Ectodermal cell (in vitro differentiated cells): Measurements from ENCODE around the gene EEF1A2.

Source experiments
- H3K27ac ChIP-seq: 2 replicates; pipeline ENCODE4 v1.7.0; 2013; ENCODE audit warnings: mild to moderate bottlenecking, low read depth, low read length; ENCODE audit not compliant: insufficient read depth, poor library complexity, severe bottlenecking
- H3K27me3 ChIP-seq: 2 replicates; pipeline ENCODE4 v1.7.0; 2013; ENCODE audit warnings: mild to moderate bottlenecking, low read length; ENCODE audit not compliant: insufficient read depth, control insufficient read depth, poor library complexity, severe bottlenecking
- H3K36me3 ChIP-seq: one replicate; pipeline ENCODE4 v1.7.0; 2013; ENCODE audit warnings: low read length; ENCODE audit not compliant: control insufficient read depth, insufficient read depth
- H3K4me1 ChIP-seq: one replicate; pipeline ENCODE4 v1.7.0; 2013; ENCODE audit warnings: low read length; ENCODE audit not compliant: control insufficient read depth, insufficient read depth
- H3K4me3 ChIP-seq: 2 replicates; pipeline ENCODE4 v1.7.0; 2013; ENCODE audit warnings: low read depth, low read length, control low read depth; ENCODE audit not compliant: insufficient read depth
- H3K9me3 ChIP-seq: 2 replicates; pipeline ENCODE4 v1.7.0; 2013; ENCODE audit warnings: mild to moderate bottlenecking, low read length, moderate library complexity; ENCODE audit not compliant: control insufficient read depth
- WGBS, 2 experiments: methylation state at CpG; one replicate each; pipeline ENCODE4 v1.1.7; 2013; ENCODE audit warnings: missing lambda C conversion rate in 2 of 2; 5-methylcytosine and 5-hydroxymethylcytosine counted together

The EEF1A2 gene

GRCh38 chr20:63529861-63530787, 31.2 kb upstream of the EEF1A2 start:
- WGBS, 2 experiments = 92 to 93% methylated on average over 39 of the region's 39 CpGs
- H3K4me3 ChIP-seq = no peak overlapping the region
- H3K27ac ChIP-seq = no peak overlapping the region
- H3K36me3 ChIP-seq = no peaks in the 10 kb centered on the region
- H3K9me3 ChIP-seq = no peaks in the 10 kb centered on the region
- H3K27me3 ChIP-seq = no peaks in the 10 kb centered on the region
- no peaks in the 10 kb centered on the region for H3K4me1 ChIP-seq

GRCh38 chr20:63529180-63529860, 30.4 kb upstream of the EEF1A2 start:
- Histone ChIP-seq H3K27ac (no peak overlapping the region), H3K36me3 (no peaks in the 10 kb centered on the region), H3K9me3 (no peaks in the 10 kb centered on the region), H3K27me3 (no peaks in the 10 kb centered on the region), H3K4me1 (no peaks in the 10 kb centered on the region), H3K4me3 (no peak overlapping the region)
- 92 to 93% methylated on average over 27 of the region's 27 CpGs for WGBS, 2 experiments

- H3K4me1 ChIP-seq = no peaks in the 10 kb centered on the region
- no peak overlapping the region for H3K4me3 ChIP-seq
- 92 to 95% methylated on average over 9 of the region's 9 CpGs for WGBS, 2 experiments
- H3K27me3 ChIP-seq = no peaks in the 10 kb centered on the region
- no peaks in the 10 kb centered on the region for H3K9me3 ChIP-seq
- peaks cover 16% of the 10 kb centered on the region for H3K36me3 ChIP-seq
- no peak overlapping the region for H3K27ac ChIP-seq
Measured at GRCh38 chr20:63527184-63527583, 28.3 kb upstream of the EEF1A2 start.

GRCh38 chr20:63525971-63526370, 27.1 kb upstream of the EEF1A2 start:
- Histone ChIP-seq H3K27me3 (no peaks in the 10 kb centered on the region), H3K36me3 (peaks cover 17% of the 10 kb centered on the region), H3K4me3 (no peak overlapping the region), H3K9me3 (no peaks in the 10 kb centered on the region), H3K27ac (no peak overlapping the region), H3K4me1 (no peaks in the 10 kb centered on the region)
- WGBS, 2 experiments = 66 to 68% methylated on average over 2 of the region's 2 CpGs

- peaks cover 17% of the 10 kb centered on the region for H3K36me3 ChIP-seq
- 82 to 83% methylated on average over 3 of the region's 3 CpGs for WGBS, 2 experiments
- H3K27me3 ChIP-seq = peaks cover 1% of the 10 kb centered on the region
- no peak overlapping the region for H3K4me3 ChIP-seq
- no peak overlapping the region for H3K27ac ChIP-seq
- H3K9me3 ChIP-seq = no peaks in the 10 kb centered on the region
- no peaks in the 10 kb centered on the region for H3K4me1 ChIP-seq
Measured at GRCh38 chr20:63525185-63525584, 26.3 kb upstream of the EEF1A2 start.

- Histone ChIP-seq H3K4me1 (peaks cover 10% of the 10 kb centered on the region), H3K27ac (no peak overlapping the region), H3K27me3 (peaks cover 22% of the 10 kb centered on the region), H3K4me3 (no peak overlapping the region), H3K36me3 (peaks cover 17% of the 10 kb centered on the region), H3K9me3 (no peaks in the 10 kb centered on the region)
- 97 to 98% methylated on average over 11 of the region's 11 CpGs for whole genome bisulfite sequencing, 2 experiments
Measured at GRCh38 chr20:63522981-63523611, 24.2 kb upstream of the EEF1A2 start.

GRCh38 chr20:63522091-63522868, 23.4 kb upstream of the EEF1A2 start:
- Histone ChIP-seq H3K27ac (no peak overlapping the region), H3K36me3 (peaks cover 17% of the 10 kb centered on the region), H3K4me1 (peaks cover 10% of the 10 kb centered on the region), H3K4me3 (peak overlapping the region; percentile 8), H3K9me3 (no peaks in the 10 kb centered on the region), H3K27me3 (peaks cover 24% of the 10 kb centered on the region)
- 81 to 82% methylated on average over 13 of the region's 13 CpGs for WGBS, 2 experiments

GRCh38 chr20:63521602-63522001, 22.7 kb upstream of the EEF1A2 start:
- peak overlapping the region; percentile 76 for H3K4me3 ChIP-seq
- H3K9me3 ChIP-seq = no peaks in the 10 kb centered on the region
- peaks cover 17% of the 10 kb centered on the region for H3K36me3 ChIP-seq
- H3K4me1 ChIP-seq = peaks cover 10% of the 10 kb centered on the region
- no peak overlapping the region for H3K27ac ChIP-seq
- peaks cover 24% of the 10 kb centered on the region for H3K27me3 ChIP-seq
- WGBS, 2 experiments = 12% methylated on average over 20 of the region's 23 CpGs

GRCh38 chr20:63520934-63521601, 22.2 kb upstream of the EEF1A2 start:
- WGBS, 2 experiments = 0 to 1% methylated on average over 68 of the region's 68 CpGs
- Histone ChIP-seq H3K36me3 (peaks cover 17% of the 10 kb centered on the region), H3K27ac (peak overlapping the region; percentile 96), H3K4me1 (peaks cover 10% of the 10 kb centered on the region), H3K4me3 (peak overlapping the region; percentile 76), H3K9me3 (no peaks in the 10 kb centered on the region), H3K27me3 (peaks cover 24% of the 10 kb centered on the region)
